Stimulated activated naive B cell treated with anti-CD40 and anti-IgM and Interleukin-4, amounts not matched to agents 10 μg/mL and 1 μg/mL and 100 μg/mL, for 72 hours (primary cell): Measurements from ENCODE around the gene ATIC.
"Not testable (repeated sequence)": the region's sequence is repeated elsewhere in the genome, so short reads cannot be mapped to it uniquely, and the experiment has no call there.

Experiments
- ATAC-seq, 2 donors: fragments of 150-1000 bp; cut with Tn5 transposase; replicated peaks; 2 replicates each; pipeline ENCODE4 v1.10.0; 2021; ENCODE audit warnings: moderate library complexity in 1 of 2
- DNase-seq: peaks from one replicate; pipeline ENCODE4 v3.0.0; 2021
- H3K27ac Mint-ChIP-seq: one replicate; pipeline ENCODE4 v1.8.0; 2022; ENCODE audit warnings: mild to moderate bottlenecking, mixed read lengths
- H3K27me3 Mint-ChIP-seq, 2 donors: one replicate each; pipeline ENCODE4 v1.8.0; 2022; ENCODE audit warnings: mixed read lengths in 2 of 2
- H3K36me3 Mint-ChIP-seq, 2 donors: one replicate each; pipeline ENCODE4 v1.8.0; 2022; ENCODE audit warnings: mixed read lengths in 2 of 2, mild to moderate bottlenecking in 1 of 2
- H3K4me1 Mint-ChIP-seq, 2 donors: one replicate each; pipeline ENCODE4 v1.8.0; 2022; ENCODE audit warnings: mixed read lengths in 2 of 2, mild to moderate bottlenecking in 1 of 2
- H3K4me3 Mint-ChIP-seq, 2 donors: one replicate each; pipeline ENCODE4 v1.8.0; 2022; ENCODE audit warnings: mild to moderate bottlenecking in 2 of 2, mixed read lengths in 2 of 2, moderate library complexity in 1 of 2
- H3K9me3 Mint-ChIP-seq, 2 donors: one replicate each; pipeline ENCODE4 v1.8.0; 2022; ENCODE audit warnings: mixed read lengths in 2 of 2, mild to moderate bottlenecking in 1 of 2

The ATIC gene

DNA sequence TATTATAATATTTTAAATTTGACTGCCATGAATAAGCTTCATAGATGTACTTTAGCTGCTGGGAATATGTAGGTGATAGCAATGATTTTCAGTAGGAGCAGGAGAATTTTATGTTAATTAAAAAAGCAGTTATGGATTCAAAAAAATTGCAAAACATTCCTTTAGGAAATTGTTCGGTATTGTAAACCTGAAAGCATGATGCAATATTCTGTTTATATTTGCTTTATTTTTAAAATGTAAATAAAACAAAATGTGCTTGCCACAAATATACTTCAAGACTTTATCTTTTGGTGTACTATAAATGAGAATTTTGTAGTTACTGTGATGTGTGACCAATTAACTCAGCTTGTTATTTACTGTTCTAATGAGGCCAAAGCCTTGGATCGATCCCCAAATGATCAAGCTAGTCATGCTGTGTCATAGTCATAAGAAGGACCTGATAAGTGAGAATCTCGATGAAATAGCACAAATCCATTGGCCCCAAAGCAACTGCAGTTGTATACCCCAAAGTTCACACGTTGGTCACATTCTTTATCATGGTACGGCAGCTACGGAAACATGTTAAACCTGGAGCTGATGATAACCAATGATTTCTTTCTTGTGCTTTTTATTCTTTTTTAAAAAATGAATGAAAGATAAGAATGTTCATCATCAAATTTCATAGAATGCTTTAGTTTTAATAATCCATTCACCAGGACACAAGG is 23.6 kb upstream of the ATIC start:
- H3K9me3 Mint-ChIP-seq, result no peaks in the 10 kb centered on the region
- DNase-seq, result no peak
- ATAC-seq, result no peak
- H3K4me1 Mint-ChIP-seq, result no peaks in the 10 kb centered on the region
- no peak overlapping the region for H3K27ac Mint-ChIP-seq
- H3K27me3 Mint-ChIP-seq, result peaks cover 0 to 12% of the 10 kb centered on the region in 2 donors
- H3K36me3 Mint-ChIP-seq, result no peaks in the 10 kb centered on the region
- H3K4me3 Mint-ChIP-seq, result no peak overlapping the region

DNA sequence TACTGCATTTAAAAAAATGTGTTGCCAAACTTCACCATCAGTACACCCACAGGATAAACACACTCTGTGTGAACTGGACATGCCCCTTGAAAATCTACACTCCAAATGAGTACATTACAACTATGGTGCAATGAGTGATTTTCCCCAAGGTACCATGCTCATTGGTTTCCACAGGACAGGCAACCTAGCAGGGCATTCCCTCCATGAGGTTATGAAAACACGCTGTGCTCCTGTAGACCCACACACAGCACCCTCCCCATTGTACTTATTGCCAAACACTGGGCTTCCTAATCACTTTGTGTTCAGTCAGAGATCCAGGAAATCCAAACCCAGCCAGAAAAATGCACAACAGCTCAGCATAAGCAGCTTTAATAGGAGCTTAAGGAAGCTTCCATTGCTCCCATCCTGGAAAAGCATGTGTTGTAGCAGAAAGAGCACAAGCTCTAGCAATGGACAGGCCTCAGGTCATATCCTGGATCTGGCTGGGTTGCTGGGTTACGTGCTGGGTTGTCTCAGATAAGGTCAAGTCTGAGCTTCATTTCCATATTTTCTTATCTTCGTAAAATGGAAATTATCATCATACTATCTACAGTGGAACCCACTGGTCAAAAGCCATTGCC is 20.8 kb upstream of the ATIC start:
- Mint-ChIP-seq H3K9me3 (no peaks in the 10 kb centered on the region), H3K27me3 (peaks cover 0 to 14% of the 10 kb centered on the region in 2 donors), H3K4me3 (no peak overlapping the region), H3K36me3 (no peaks in the 10 kb centered on the region), H3K27ac (no peak overlapping the region), H3K4me1 (no peaks in the 10 kb centered on the region)
- ATAC-seq (no peak), DNase-seq (no peak)

DNA sequence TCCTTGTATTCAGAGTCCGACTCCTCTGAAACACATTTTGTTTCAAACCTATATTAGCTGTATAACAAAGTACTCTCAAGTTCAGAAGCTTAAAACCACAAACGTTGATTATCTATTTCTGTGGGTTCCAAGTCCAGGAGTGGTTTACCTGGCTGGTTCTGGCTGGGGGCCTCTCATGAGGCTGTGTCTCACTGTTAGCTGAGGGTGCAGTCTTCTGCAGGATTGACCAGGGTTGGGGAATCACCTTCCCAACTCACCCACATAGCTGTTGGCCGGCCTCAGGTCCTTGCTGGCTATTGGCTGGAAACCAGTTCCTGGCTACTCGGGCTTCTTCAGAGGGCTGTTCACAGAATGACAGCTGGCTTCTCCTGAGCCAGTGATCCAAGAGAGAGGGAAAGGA is 18.0 kb upstream of the ATIC start:
- Mint-ChIP-seq H3K9me3 (peaks cover 0 to 2% of the 10 kb centered on the region in 2 donors), H3K27me3 (peaks cover 0 to 14% of the 10 kb centered on the region in 2 donors), H3K27ac (no peak overlapping the region), H3K36me3 (peaks cover 0 to 2% of the 10 kb centered on the region in 2 donors), H3K4me3 (no peak overlapping the region), H3K4me1 (no peaks in the 10 kb centered on the region)
- no peak for ATAC-seq
- DNase-seq, result no peak

DNA sequence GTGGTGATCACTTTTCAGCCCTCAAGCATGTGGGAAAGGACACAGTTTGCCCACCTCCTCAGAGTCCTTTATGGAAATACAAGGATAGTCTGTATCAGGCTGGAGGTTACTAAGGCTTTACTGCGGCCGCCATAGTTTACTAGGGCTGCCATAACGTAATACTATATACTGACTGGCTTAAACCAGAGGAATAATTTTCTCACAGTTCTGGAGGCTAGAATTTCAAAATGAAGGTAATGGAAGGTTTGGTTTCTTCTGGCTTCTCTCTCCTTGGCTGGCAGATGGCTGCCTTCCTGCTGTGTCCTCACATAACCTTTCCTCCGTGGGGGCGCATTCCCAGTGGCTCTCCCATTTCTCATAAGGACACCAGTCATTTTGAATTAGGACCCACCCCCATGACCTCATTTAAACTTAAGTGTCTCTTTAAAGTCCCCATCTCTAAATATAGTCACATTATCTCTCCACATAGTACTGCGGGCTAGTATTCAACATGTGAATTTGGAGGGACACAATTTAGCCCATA is 12.5 kb upstream of the ATIC start:
- H3K4me3 Mint-ChIP-seq, result no peak overlapping the region
- H3K9me3 Mint-ChIP-seq, result peaks cover 4 to 7% of the 10 kb centered on the region in 2 donors
- ATAC-seq (no peak), DNase-seq (no peak)
- H3K4me1 Mint-ChIP-seq, result no peaks in the 10 kb centered on the region
- H3K27ac Mint-ChIP-seq, result no peak overlapping the region
- H3K27me3 Mint-ChIP-seq, result no peaks in the 10 kb centered on the region
- H3K36me3 Mint-ChIP-seq, result peaks cover 4 to 7% of the 10 kb centered on the region in 2 donors

DNA sequence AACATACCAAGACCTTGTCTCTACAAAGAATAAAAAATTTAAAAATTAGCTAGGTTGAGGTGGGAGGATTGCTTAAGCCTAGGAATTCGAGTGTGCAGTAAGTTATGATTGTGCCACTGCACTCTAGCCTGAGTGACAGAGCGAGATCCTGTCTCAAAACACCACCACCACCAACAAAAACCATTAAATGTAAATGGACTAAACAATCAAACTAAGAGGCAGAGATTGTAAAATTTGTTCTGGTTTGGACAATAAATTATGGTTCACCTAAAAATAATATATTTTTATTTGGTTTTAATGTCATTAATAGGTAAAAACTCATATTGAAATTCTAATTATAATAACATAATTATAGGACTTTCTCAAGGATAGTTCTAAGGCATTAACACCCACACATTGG is 9.9 kb upstream of the ATIC start:
- Mint-ChIP-seq H3K36me3 (peaks cover 4 to 7% of the 10 kb centered on the region in 2 donors), H3K9me3 (peaks cover 4 to 7% of the 10 kb centered on the region in 2 donors), H3K4me3 (no peak overlapping the region), H3K27ac (no peak overlapping the region), H3K4me1 (no peaks in the 10 kb centered on the region), H3K27me3 (peaks cover 0 to 9% of the 10 kb centered on the region in 2 donors)
- DNase-seq (no peak), ATAC-seq (no peak)

DNA sequence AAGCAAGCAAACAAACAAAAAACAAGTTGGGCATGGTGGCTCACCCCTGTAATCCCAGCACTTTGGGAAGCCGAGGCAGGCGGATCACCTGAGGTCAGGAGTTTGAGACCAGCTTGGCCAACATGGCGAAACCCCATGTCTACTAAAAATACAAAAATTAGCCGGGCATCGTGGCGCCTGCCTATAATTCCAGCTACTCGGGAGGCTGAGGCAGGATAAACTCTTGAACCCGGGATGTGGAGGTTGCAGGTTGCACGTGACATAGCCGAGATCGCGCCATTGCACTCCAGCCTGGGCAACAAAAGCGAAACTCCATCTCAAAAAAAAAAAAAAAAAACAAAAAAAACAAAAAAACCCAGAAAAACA is 617 bp upstream of the ATIC start:
- ATAC-seq, result peak in 1 of 2 donors; percentile 45
- H3K4me1 Mint-ChIP-seq, result peaks cover 14 to 27% of the 10 kb centered on the region in 2 donors
- not testable (repeated sequence) for DNase-seq, H3K27me3 Mint-ChIP-seq, H3K9me3 Mint-ChIP-seq
- peak overlapping the region; percentile 85 to 91 for H3K4me3 Mint-ChIP-seq
- H3K27ac Mint-ChIP-seq, result peak overlapping the region; percentile 89
- peaks cover 22 to 31% of the 10 kb centered on the region in 2 donors for H3K36me3 Mint-ChIP-seq

DNA sequence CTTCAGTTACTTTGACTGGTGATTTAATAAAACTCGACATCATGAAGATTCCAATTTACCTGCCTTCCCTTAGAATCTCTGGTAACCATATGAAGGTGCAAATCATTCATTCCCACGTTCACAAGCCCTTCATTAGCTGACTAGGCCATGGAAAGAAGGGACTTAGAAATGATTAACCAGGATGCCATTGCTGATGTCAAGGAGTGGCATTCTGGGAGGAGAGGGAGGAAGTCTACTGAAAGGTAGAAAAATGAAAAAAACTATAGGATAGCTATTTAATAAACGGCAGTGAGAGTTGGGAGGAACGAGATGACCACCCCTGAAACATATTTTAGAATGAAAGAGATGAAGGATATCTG is 1.4 kb downstream of the ATIC start:
- Mint-ChIP-seq H3K9me3 (no peaks in the 10 kb centered on the region), H3K4me3 (peak overlapping the region; percentile 90 to 91), H3K4me1 (peaks cover 14 to 31% of the 10 kb centered on the region in 2 donors), H3K27me3 (no peaks in the 10 kb centered on the region), H3K27ac (peak overlapping the region; percentile 42), H3K36me3 (peaks cover 23 to 43% of the 10 kb centered on the region in 2 donors)
- ATAC-seq, result no peak
- DNase-seq, result no peak

DNA sequence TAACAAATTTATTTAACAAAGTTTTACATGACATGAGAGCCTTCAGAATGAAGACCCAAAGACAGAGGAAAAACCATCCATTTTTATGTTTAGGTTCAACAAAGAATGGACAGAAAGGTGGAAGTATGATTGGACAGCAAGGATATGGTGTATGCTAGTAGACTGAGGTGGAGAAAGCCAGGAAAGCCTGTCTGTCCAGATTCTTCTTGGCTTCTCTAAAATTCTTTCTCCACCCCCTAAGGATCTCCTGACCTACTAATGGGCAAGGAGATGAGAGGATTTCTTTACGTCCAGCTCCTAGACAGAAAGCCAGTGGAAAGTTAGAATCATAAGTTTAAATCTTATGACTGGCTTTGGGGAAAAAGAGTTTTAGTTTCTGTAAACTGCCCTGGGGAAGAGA is 3.0 kb downstream of the ATIC start:
- Mint-ChIP-seq H3K9me3 (no peaks in the 10 kb centered on the region), H3K27ac (no peak overlapping the region), H3K4me1 (peaks cover 14 to 31% of the 10 kb centered on the region in 2 donors), H3K27me3 (no peaks in the 10 kb centered on the region), H3K36me3 (peaks cover 24 to 50% of the 10 kb centered on the region in 2 donors), H3K4me3 (peak overlapping the region in 1 of 2 donors; percentile 32)
- DNase-seq (no peak), ATAC-seq (no peak)

DNA sequence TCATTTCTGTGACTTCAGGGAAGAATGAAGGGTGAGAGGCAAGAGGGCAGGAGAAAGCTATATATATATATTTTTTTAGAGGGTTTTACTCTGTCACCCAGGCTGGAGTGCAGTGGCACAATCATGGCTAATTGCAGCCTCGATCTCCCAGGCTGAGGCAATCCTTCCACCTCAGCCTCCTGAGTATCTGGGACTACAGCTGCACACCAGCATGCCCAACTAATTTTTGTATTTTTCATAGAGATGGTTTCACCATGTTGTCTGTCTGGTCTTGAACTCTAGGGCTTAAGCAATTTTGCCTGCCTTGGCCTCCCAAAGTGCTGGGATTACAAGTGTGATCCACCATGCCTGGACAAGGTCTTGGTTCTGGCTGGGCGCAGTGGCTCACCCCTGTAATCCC is 3.4 kb downstream of the ATIC start:
- H3K4me3 Mint-ChIP-seq, result no peak overlapping the region
- H3K27ac Mint-ChIP-seq, result no peak overlapping the region
- ATAC-seq, result no peak
- H3K9me3 Mint-ChIP-seq, result no peaks in the 10 kb centered on the region
- peaks cover 16 to 34% of the 10 kb centered on the region in 2 donors for H3K4me1 Mint-ChIP-seq
- peaks cover 28 to 54% of the 10 kb centered on the region in 2 donors for H3K36me3 Mint-ChIP-seq
- no peak for DNase-seq
- H3K27me3 Mint-ChIP-seq, result no peaks in the 10 kb centered on the region

DNA sequence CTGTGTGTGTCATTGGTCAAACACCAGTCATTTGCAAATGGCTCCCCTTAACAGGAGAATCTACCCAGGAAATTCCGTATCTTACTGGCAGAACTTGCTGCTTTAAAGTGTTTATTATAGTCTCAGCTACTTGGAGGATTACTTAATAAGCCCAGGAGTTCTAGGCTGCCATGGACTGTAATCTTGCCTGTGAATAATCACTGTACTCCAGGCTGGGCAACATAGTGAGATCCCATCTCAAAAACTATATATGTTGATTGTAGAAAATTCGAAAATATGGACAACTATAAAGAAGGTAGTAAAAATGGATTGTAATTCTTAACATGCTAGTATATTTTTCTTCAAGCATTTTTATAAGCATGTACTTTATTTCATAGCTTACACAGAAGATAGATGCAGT is 4.5 kb downstream of the ATIC start:
- H3K27ac Mint-ChIP-seq, result no peak overlapping the region
- no peak overlapping the region for H3K4me3 Mint-ChIP-seq
- no peaks in the 10 kb centered on the region for H3K27me3 Mint-ChIP-seq
- DNase-seq (no peak), ATAC-seq (no peak)
- H3K36me3 Mint-ChIP-seq, result peaks cover 37 to 64% of the 10 kb centered on the region in 2 donors
- H3K9me3 Mint-ChIP-seq, result no peaks in the 10 kb centered on the region
- H3K4me1 Mint-ChIP-seq, result peaks cover 21 to 42% of the 10 kb centered on the region in 2 donors

DNA sequence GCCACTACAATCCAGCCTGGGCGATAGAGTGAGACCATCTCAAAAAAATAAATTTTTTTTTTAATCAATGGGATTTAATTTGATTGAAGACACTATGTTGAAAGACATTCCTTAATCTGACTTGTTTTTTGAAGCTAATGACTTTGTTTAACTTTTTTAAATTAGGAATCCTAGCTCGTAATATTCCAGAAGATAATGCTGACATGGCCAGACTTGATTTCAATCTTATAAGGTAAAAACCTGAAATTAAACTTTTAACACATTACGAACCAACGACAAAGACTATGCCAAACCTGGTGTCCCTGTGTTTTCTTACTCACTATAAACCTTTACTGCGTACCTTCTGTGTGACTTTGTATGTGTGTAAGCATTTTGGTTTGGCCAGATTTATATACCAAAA is 7.6 kb downstream of the ATIC start:
- ATAC-seq, result no peak
- peaks cover 46 to 69% of the 10 kb centered on the region in 2 donors for H3K36me3 Mint-ChIP-seq
- no peaks in the 10 kb centered on the region for H3K27me3 Mint-ChIP-seq
- peaks cover 16 to 34% of the 10 kb centered on the region in 2 donors for H3K4me1 Mint-ChIP-seq
- H3K9me3 Mint-ChIP-seq, result no peaks in the 10 kb centered on the region
- H3K27ac Mint-ChIP-seq, result no peak overlapping the region
- no peak for DNase-seq
- H3K4me3 Mint-ChIP-seq, result no peak overlapping the region

DNA sequence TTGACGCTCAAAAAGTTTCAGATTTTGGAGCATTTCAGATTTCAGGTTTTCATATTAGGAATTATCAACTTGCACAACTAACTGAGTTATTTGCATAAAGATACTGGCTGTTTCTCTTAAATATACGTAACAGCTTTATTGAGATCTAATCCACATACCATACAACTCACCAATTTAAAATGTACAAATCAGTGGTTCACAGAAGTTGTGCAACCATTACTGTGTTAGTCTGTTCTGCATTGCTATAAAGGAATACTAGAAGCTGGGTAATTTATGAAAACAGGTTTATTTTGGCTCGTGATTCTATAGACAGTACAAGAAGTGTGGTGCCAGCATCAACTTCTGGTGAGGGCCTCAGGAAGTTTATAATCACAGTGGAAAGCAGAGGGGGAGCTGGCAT is 8.2 kb downstream of the ATIC start:
- no peaks in the 10 kb centered on the region for H3K27me3 Mint-ChIP-seq
- DNase-seq, result no peak
- no peak for ATAC-seq
- peaks cover 12 to 28% of the 10 kb centered on the region in 2 donors for H3K4me1 Mint-ChIP-seq
- no peaks in the 10 kb centered on the region for H3K9me3 Mint-ChIP-seq
- H3K27ac Mint-ChIP-seq, result no peak overlapping the region
- H3K4me3 Mint-ChIP-seq, result no peak overlapping the region
- peaks cover 44 to 65% of the 10 kb centered on the region in 2 donors for H3K36me3 Mint-ChIP-seq

DNA sequence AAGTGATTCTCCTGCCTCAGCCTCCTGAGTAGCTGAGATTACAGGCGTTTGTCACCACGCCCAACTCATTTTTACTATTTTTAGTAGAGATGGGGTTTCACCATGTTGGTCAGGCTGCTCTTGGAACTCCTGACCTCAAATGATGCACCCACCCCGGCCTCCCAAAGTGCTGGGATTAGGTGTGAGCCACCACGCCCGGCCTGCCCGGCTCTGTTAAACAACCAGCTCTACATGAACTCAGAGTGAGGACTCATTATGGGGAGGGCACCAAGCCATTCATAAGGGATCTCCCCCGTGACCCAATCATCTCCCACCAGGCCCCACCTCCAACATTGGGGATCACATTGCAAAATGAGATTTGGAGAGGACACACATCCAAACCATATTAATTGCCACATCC is 8.8 kb downstream of the ATIC start:
- no peak for ATAC-seq
- no peak for DNase-seq
- Mint-ChIP-seq H3K9me3 (no peaks in the 10 kb centered on the region), H3K4me3 (no peak overlapping the region), H3K4me1 (peaks cover 12 to 26% of the 10 kb centered on the region in 2 donors), H3K27me3 (no peaks in the 10 kb centered on the region), H3K36me3 (peaks cover 44 to 63% of the 10 kb centered on the region in 2 donors), H3K27ac (no peak overlapping the region)

DNA sequence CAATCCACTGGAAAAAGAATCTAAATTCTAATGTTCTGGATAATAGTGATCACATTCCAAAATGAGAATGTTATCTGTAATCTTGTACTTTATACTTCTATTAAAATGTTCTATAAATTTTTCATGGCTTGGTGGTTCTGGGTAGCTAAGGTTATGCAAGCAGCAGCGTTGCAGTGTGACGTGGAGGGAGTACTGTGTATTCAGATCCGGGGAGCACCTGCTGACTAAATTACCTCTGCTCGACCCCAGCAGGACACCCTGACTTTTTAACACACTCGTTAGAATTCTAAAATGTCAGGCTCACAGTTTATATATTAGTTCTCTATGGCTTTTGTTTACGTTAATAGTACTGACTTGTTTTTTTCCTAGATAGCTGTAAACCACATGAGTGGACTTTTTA is 13.0 kb downstream of the ATIC start:
- Mint-ChIP-seq H3K4me1 (peaks cover 21 to 40% of the 10 kb centered on the region in 2 donors), H3K4me3 (no peak overlapping the region), H3K27me3 (no peaks in the 10 kb centered on the region), H3K27ac (no peak overlapping the region), H3K36me3 (peaks cover 61 to 72% of the 10 kb centered on the region in 2 donors), H3K9me3 (no peaks in the 10 kb centered on the region)
- DNase-seq (no peak), ATAC-seq (no peak)

DNA sequence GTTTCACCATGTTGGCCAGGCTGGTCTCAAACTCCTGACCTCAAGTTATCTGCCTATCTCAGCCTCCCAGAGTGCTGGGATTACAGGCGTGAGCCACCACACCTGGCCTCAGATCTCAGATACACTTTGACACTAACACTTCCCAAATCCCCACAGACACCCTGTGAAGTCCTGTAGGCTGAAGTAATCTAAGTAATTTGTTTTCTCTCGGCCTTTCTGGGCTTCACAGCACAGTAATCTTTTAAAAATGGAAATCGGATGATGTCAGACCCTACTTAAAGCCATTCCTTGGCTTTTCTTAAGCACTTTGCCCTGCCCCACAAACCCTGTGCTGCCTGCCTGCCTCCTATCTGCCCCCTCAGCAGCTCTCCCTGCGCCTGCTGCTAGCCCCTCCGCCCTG is 16.2 kb downstream of the ATIC start:
- H3K9me3 Mint-ChIP-seq, result no peaks in the 10 kb centered on the region
- H3K27ac Mint-ChIP-seq, result peak overlapping the region; percentile 60
- H3K36me3 Mint-ChIP-seq, result peaks cover 55 to 76% of the 10 kb centered on the region in 2 donors

More for the DNA sequence above, 16.2 kb downstream of the ATIC start:
- ATAC-seq (no peak), DNase-seq (no peak)
- Mint-ChIP-seq H3K4me3 (no peak overlapping the region), H3K27me3 (no peaks in the 10 kb centered on the region), H3K4me1 (peaks cover 24 to 59% of the 10 kb centered on the region in 2 donors)
